GM18868 (cell line): Measurements from ENCODE around the gene MPC1.

Source experiments
- ATAC-seq: cut with Tn5 transposase; IDR thresholded peaks from one replicate; pipeline ENCODE4 v1.9.1; 2021; ENCODE audit warnings: mild to moderate bottlenecking, moderate library complexity; ENCODE audit not compliant: unreplicated experiment

Gene MPC1

DNA sequence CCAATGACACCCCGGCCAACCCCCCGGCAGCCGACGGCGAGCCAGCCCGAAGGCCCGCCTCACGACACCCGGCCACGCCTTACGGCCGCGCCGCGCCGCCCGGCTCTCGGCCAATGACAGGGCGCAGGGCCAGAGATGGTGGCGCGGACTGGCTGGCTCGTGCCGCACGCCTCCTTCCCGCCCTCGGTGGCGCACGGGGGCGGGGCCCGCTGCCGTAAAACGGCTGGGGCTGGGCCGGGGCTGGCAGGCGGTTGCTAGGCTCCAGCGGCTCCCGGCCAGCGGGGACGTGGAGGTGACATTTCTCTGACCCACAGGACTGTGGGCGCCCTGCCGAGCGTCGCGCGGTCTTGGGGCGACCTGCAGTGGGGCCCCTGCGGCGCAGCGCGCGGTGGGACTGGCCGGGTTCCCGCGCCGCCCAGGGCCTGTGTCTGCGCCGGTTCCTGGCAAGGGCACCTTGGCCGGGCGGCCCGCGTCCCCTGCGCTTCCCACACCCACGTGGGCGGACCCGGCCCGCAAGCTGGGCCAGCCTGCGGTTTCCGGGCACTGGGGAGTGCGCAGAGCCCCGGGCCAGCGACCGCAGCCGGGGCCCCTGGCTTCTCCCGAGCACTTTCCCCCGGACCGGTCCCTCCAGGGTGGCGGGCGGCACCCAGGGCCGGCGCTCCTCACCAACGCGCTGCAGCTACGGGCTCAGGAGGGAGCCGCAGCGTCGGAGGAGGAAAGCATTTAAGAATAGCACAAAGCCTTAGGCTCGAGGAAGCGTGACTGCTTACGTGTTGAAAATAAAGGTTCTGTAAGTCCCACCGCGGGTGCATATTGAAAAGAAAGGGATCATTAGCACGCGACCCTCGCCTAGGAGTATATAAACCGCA, at the start of gene MPC1:
MPC1 (minus strand) TSS at position 8 of the 869 bp plus-strand sequence. CDS start 64 bp downstream, outside the sequence.
- ATAC-seq = peak; percentile 84

DNA sequence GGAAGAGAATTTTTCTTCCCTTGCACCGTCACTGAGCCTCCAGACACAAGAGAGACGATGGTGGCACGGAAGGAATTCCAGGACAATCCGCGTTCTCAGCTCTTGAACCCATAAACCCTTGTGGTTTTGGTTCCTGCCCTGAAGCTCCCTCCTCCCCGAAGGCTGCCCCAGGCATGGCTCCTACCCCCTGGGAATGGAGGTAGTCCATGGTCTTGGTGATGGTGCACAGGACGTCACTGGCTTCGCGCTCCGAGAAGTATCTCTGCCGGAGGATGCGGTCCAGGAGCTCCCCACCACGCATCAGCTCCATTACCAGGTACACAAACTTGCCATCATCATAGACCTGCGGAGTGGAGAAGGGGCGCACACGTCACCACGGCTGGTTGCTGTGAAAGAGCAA, 47.5 kb upstream of the MPC1 start:
- no peak for ATAC-seq

DNA sequence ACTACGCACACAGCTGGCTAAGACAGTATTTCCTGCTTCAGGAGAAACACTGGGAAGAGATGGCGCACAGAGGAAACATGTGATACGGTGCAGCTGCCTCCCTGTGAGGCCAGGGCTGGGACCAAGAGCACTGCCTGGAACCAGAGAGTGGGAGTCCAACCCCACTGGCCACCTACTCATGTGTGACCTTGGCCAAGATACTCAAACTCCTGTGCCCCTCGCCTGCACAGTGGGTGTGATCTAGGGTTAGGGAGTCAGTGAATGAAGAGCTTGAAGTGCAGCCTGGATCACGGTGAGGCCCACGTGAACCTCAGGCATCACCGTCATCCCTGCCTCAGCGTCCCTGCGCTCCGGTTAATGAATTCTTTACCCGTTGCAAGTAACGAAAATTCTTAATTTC, 41.7 kb upstream of the MPC1 start:
- ATAC-seq = no peak

DNA sequence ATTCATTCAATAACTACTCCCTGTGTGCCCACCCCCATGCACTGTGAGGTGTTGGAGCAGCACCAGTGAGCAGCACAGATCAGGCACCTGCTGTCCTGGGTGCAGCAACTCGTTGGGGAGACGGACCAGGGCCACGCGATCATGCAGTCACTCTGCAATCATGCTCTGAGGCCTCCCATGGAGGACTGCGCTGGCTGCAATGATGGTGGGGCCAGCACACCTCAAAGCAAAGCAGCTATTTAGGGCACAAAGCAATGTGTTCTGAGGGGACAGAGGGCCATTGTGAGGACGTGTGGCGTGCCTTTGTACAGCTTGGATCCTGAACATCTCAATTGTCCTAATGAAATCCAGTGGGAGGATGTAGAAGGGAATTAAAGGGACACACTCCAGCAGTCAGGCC, 41.0 kb upstream of the MPC1 start:
- ATAC-seq = no peak

DNA sequence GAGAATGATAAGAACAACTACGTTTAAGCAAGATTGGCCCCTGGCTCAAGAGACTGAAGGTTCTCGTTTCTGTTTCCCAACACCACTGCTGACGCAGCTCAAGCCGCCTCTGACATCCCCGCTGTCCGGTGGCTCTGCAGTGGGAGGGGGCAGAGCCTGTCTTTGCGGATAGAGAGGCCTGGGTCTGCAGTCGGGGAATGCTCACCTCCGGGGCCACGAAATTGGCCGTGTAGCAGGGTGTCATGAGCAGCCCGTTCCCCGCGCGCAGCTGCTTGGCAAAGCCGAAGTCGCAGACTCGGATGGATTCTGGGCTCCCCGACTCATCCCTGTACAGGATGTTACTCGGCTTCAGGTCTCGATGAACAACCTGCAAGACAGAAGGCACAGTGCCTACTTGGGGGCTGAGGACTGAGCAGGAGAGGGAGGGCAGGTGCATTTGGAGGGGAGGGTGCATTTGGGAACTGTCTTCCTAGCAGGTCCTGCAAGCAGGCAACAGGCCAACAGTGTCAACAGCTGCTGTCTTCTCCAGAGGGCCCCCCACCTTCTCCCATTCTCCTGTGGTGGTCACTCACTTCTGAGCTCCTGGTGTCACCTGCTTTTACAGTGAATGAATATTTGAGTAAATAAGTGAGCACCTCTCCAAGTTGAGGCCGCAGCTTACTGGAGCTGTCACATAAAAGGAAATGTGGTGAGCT, 40.5 kb upstream of the MPC1 start:
- ATAC-seq = no peak

DNA sequence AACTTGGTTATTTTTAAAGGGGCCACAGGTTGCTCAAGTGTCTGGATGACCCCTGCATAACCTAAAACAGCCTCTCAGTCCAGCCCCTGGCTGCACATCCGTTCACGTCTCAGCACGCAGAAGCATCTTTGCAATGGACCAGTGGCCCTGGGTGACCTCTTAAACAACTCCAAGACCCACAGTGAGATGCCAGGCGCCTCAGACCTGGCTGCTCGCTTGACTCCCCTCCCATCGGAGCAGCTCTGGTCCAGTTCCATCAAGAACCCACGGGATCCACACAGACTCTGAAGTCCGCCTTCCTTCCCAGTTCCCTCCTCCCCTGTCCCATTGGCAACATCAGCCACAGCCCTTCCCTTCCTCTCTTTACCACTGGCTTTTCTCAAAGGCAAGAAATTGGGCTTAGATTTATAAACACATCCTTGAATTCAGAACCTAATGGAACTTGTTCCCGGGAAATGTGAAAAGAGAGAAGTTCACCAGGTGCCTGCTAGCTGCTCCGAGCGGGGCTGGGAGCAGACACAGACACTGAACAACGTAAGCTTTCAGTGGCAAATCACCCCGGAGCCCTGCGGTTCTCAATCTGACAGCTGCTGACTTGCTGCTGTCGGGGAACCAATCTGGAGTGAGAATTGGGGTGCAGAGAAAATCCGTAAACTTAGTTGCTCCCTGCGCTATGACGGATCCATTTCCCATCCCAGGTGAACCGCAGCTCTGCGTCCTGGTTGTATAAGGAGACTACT, 39.6 kb upstream of the MPC1 start:
- no peak for ATAC-seq

DNA sequence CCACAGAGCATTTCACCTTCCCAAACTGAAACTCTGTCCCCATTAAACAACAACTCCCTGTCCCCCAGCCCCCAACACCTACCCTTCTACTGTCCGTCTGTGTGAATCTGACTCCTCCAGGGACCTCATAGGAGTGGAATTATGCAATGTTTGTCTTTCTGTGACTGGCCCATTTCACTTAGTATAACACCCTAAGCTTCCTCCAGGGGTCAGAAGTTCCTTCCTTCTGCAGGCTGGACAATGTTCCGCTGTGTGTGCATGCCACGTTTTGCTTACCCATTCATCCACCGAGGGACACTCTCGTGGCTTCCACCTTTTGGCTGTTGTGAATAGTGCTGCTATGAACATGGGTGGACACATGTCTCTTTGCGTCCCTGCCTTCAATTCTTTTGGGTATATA, 37.6 kb upstream of the MPC1 start:
- ATAC-seq = no peak

DNA sequence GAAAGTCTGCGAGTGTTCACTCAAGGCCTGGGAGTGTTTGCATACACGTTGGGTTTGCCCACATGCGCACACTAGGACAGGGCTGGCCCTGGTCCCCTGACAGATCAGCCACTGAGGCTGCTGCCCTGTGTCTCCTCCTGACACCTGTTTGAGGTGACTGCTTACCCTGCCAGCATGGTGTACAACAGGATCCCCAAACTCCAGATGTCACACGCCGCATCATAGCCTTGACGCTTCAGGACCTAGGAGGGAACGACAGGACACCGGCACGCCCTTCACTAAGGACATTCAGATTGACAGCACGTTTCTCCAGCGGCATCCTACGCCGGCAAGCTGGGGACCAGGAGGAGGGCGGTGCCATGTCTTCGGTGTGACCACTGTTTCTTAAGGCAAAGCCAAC, 37.0 kb upstream of the MPC1 start:
- ATAC-seq = no peak

DNA sequence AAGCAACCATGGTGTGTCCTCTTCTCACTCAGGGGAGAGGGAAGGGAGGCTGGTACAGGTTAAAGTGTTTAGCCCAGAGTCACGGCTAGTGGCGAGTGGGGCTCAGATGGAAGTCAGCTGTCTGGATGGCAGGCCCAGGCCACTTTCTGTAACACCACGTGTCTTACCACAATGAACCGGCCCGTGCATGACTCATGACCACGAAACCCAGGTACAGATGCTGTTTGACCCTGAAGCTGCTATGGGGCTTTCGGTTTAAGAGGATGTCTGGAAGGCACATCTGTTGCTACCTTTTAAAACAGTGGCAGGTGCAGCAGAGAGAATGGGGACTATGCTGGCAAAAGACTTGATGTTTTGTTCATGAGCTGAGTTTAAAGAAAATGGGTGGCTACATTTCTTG, 36.5 kb upstream of the MPC1 start:
- peak; percentile 97 for ATAC-seq

DNA sequence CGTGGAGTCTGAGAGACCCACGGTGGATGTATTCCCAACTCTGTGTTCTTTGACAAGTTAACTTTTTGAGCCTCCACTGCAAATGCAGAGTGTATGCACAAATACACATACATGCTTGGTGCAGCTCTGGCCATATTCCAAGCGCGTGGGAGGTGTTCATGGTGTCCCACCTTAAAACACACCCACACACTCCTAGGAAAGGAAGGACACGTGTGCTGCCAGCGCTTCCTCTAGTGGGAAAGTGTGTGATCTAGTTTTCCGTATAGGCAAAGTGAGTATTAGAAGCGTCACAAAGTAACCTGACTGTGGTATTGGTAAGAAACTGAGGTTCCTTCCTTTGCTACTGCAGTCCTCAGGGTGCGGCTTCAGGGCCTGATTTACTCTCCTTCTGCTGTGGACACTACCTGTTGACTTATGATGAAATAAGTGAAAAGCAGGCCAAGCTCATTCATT, 36.0 kb upstream of the MPC1 start:
- ATAC-seq = no peak

DNA sequence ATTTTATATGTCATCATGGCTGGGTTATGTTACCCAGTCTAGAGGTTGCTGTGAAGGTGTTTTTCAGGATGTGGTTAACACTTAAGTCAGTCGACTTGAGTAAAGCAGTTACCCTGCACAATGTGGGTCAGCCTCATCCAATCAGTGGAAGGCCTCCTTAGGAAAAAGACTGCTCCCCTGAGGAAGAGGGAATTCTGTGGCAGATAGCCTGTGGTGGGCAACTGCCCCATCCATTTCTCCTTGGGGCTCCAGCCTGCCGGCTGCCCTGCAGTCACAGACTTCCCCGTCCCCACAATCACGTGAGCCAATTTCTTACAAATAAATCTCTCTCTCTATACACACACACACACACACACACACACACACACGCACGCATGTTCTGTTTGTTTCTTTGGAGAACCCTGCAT, 34.5 kb upstream of the MPC1 start:
- no peak for ATAC-seq

DNA sequence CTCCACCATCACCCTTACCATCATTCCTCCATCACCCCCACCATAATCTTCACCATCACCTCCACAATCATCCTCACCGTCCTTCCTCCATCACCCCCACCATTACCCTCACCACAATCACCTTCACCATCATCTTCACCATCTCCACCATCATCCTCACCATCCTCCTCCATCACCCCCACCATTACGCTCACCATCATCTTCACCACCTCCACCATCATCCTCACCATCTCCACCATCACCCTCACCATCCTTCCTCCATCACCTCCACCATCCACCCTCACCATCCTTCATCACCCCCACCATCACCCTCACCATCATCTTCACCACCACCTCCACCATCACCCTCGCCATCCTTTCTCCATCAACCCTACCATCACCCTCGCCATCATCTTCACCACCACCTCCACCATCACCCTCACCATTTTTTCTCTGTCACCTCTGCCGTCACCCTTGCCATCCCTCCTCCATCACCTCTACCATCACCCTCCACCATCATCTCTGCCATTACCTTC, 33.1 kb upstream of the MPC1 start:
- ATAC-seq = no peak

DNA sequence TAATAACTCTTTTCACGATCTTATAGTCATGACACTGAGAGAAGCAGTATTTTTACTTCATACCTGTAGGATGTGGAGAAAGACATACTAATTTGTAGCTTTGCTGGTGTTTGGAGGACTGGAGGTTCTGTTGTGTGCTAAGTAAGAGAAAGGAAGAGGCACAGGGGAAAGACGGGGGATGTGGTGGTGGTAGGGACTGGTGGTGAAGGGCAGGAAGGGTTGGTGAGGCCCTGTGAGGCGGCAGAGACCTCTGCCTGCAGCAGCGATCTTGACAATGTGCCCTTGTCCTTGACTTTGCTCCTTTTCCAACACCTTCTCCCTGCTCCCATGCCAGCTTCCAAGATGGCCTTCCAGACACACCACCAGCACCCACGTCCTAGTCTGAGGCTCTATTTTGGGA, 32.6 kb upstream of the MPC1 start:
- ATAC-seq = no peak

DNA sequence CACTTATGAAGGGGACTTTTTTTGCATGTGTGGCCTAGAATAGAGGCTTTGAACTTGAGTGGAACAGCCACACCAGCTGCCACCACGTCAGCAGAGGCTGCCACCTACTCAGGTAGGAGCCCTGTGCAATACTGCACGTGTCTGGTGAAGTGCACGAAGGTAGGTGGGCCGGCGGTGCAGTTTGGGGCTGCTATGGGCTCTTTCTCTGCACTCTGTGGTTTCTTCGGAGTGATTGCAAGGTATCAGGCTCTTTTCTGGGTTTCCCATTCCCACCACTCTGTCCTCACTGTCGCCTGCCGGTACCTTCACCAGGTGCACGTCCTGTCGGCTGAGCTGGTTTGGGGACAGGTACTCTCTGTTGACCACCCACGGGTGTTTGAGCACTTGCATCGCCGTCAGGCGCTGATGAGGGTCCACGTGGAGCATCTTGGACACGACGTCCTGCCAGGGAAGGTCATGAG, 30.8 kb upstream of the MPC1 start:
- ATAC-seq = no peak

DNA sequence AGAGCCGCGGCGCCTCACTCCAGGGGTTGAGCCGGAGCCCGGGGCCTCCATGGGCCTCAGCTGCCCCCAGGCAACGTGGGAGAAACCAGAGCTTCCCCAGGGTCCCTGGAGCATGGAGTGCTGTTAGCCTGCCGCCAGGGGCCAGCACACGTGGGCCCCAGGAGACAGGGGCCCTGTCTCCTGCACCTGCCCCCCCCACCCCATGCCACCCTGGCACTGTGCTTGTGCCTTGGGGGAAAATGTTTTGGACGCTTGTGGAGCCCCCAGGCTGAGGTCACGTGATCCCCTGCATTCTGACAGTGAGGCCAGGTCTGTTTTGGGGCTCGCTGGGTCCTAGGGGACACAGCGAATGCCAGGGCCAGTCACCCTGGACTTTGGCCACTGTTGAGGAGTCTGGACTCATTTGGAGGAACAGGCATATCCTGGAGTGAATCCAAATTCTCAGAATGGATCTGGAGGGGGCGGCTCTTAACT, 30.2 kb upstream of the MPC1 start:
- ATAC-seq = no peak

DNA sequence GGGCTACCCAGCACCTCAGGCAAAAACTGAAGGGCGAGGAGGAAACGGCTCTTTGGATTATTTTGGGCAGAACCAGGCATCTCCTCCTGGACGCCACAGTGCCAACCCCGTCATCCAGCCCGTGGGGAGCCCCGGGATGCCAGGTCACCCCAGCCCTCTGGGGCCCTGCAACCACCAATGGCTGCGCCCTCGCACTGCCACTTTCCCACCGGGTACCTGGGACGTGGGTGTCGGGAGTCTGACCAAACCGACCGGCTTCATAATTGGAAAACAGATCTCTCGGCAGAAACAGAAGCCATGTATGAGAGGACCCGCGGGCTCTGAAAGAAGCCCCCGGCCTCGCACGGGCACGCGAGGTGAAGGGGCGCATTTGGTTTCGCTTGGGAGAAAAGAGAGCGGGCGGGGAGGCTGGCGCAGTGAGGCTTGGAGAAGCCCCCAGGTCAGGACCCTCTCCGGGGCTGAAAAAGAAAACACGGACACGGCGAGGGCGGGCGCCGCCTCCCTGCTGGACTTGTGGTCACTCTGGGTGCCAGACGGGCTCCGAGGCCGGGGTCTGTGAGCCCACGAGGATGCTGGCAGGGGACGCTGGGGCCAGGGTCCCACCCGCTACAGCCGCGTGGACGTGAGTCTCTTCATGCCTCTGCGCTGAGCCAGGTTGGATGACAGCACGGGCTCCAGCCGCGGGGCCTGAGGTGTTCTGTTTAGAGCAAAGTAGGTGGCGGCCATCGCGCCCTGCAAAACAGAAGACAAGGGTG, 29.6 kb upstream of the MPC1 start:
- ATAC-seq = no peak

DNA sequence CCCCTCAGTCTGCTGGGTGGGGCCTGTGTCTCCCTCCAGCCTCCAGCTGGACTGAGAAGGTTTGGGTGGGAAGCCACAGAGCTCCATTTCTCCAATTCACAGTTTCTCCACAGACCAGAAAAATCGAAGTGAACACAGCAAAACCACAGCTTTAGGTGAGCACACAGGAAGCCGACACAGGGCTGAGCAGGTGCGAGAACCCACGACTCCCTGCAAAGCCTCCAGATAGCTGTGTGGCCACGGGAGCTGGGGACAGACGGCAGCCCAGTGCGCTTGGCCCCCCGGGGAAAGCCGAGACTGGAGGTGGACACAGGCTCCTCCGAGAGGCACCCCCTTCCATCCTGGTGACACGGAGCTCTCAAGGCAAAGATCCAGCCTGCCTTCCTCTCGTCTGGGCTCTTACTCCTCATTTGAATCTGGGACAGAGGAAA, 29.0 kb upstream of the MPC1 start:
- ATAC-seq = no peak

DNA sequence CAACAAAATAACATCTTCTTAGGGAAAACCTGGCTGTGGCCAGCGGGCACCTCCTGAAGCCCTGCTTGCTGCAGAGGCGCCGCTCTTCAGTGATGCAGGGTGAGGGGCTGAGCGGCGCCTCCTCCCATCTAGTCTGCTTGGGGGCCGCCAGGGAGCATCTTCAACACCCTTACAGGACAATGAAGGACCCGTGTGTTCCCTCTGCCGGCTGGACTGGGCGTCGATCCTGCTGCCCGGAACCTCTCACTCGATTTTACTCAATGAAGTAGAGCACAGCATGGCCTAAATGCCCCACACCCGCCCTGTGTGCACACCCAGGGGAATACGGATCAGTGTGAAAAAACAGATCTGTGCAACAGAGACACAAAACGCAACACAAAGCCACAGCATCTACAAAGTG, 28.5 kb upstream of the MPC1 start:
- no peak for ATAC-seq

DNA sequence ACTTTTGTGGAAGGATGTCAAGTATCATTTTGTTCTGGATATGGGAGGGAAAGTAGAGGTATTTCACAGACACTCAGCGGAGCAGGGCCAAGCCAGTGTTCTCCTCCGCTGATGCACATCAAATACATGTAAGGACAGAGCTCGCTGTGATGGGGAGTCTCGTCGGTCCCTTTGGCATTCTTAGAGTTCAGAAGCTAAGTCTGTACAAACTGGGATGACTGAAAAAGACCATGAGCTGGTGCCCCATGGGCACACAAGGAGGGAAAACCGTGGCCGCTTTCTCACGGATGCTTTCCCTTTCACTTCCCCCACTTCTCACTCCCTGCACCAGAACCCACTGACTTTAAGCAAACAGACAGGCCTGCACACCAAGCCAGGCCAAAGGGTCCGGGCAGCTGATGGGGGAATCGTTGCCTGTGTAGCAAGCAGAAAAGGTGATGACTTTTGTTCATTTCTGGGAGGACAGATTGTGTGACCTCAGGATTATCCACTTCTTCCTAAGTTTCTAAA, 27.7 kb upstream of the MPC1 start:
- peak; percentile 63 for ATAC-seq
